ENCODE measurements around the gene IFITM10.

GRCh38 chr11:1728931-1729691 lies 21.3 kb downstream of the IFITM10 start:
- no peak for TF ChIP-seq POLR2A (IDR thresholded peaks at IDR 0.05; ENCODE audit: low read length)
- TF ChIP-seq GATA1 (IDR thresholded peaks at IDR 0.05; ENCODE audit: low read depth, low read length) = no peak
